Occipital lobe (tissue), 2 donors: ENCODE measurements around the gene ARHGAP24. TPM values are rescaled to one million over a fixed set of nuclear protein-coding genes. Genes with fewer than 3 reads are reported as not detected.
A peak's percentile ranks its signal among the peaks of the same experiment; 100 is the strongest.
"Not testable (repeated sequence)": the region's sequence is repeated elsewhere in the genome, so short reads cannot be mapped to it uniquely, and the experiment has no call there.

ENCODE experiments used
- DNase-seq: peaks from one replicate; lab custom pipeline; 2025; lab: John Stamatoyannopoulos, UW
- total RNA-seq: library from RNA; depleted of rRNA; stranded (reverse); fragments of >200 nt; gene quantifications from one replicate; pipeline ENCODE4 v1.2.3, GENCODE V29; 2014

ARHGAP24 gene
- total RNA-seq, 1 donor from 2014 or later = 2.2 TPM

DNA sequence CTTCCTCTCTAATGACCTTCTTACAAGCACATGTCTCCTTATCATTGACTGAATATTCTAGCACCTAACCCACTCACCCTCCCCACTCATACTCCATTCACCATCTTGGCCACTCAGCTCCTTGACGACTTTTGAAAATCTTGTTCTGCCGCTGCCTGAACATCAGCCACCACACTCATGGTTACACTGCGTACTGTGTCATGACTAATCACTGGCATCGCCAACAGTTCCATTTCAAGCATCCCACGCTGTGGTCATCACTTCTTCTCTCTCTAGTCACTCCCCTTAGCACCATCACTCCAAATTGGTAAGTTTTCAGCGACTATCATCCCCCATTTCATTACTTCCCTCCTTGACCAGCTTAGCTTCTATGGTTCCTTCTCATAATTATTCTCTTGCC is 532.1 kb downstream of the ARHGAP24 start:
- peak; percentile 31 for DNase-seq

DNA sequence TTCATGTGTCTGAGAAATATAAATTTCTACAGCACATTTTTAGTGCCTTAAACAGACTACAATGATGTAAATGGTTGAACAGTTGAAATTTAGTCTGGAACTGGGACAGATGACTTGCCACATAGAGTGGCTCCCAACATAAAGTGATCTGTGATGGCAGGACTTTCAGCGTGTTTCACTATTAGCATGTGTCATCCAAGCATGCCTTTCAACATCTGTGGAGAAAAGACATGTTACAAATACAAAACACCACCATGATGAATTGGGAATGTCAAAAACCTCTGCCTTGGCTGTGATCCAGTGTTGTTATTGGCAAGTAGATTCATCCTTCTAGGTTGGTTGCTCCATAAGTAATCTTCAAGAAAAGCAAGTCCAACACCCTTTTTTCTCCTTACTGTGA is 536.2 kb downstream of the ARHGAP24 start:
- no peak for DNase-seq

DNA sequence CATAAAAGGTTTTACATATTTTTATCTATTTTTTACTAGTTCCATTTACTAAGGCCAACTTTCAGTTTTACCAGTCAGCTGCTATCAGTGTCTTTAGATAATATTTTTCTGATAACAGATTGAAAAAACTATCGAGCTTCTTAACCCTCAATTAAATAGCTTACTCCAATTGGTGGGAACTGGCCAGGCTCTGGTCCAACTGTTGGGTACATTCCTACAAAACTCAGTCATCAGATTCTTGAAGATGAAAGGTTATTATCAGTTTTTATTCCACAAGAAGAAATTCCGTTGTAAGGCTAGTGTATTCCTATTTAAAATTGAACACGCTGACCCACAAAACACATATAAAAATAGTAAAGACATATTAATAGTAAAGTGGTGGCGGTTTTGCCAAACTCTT is 538.7 kb downstream of the ARHGAP24 start:
- no peak for DNase-seq

DNA sequence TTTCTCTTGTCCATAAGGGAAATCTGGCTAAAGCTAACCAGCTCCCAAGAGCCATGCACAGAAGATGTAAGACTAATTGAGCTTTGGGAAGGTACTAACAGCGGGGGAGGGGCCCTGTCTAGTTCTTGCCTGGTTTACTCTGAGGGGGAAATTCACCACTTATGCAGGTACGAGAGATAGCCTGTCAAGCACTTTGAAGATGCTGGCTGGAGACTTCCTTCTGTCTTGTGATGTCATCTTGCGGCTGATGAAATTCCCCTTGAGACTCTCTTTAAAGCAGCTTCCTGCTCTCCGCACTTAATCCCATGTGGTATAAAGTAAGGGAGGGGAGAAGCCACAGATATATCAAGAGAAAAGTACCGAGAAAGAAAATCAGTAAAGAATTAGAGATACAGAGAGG is 539.6 kb downstream of the ARHGAP24 start:
- no peak for DNase-seq

DNA sequence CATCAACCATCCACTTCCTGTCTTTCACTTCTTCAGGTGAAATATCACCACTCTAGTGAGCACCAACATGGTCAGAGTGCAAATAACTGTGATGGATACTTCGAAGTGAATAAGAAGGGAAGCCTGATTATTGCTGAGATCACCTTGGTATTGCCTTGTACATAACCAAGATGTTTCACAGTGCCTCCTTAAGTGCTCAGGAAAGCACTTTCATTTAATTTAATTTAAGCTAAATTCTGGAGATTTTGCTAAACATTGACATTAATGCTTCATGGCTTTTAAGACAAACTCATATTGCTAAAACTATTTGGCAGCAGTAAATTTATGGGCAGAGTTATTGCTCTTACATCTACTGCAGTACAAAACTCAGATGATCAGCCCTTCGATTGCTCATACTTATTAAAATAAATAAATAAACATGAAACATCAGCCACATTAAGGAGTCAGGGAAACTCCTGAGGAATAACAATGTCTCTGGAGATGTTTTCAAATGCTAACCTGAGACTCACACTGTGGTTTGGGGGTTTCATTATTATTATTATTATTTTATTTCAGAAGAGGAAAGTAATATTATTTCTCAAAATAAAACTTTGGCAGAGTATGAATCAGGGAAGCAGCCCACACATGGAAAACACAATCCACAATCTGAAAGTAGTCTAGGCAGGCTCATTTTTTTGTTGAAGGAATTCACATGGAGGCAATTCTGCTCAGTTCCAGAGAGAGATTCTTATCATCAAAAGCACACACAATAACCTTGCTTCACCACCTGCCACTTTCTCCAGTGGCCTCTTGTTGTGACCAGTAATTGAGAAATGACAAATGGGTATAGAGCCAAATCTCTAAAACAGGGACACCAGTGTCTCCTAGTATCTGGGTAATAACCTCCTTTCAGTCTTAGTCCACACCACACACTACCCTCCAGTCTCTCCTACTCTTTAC is 540.7 kb downstream of the ARHGAP24 start:
- no peak for DNase-seq

DNA sequence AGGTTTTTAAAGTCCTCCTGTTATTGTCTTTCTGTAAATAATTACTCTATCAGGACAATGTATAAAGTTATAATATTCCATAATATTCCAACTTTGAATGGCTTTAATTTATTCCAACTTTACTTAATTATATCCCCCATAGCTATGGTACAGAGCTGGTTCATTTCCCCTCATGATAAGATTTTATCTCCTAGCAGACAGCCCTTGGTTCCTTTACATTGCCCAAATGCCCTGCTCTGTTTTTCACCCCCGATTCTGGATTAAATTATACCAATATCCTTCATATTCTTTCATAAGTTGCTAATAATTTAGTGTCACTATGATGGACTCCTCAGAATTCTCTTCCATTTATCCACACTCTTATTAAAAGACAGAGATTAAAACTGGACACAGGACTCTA is 544.4 kb downstream of the ARHGAP24 start:
- no peak for DNase-seq

DNA sequence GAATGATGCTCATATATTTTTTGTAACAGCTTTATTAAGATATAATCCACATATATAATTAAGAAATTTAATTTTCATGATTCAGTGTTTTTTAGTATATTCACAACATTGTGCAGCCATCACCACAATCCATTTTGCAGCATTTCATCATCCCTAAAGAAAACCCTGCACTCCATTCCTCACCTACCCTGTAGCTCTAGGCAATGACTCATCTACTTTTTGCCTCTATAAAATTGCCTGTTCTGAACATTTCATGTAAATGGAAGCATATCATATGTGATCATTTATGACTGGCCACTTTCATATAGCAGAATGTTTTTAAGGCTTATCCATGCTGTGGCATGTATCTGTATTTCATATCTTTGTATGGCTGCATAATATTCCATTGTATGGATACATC is 545.0 kb downstream of the ARHGAP24 start:
- no peak for DNase-seq

DNA sequence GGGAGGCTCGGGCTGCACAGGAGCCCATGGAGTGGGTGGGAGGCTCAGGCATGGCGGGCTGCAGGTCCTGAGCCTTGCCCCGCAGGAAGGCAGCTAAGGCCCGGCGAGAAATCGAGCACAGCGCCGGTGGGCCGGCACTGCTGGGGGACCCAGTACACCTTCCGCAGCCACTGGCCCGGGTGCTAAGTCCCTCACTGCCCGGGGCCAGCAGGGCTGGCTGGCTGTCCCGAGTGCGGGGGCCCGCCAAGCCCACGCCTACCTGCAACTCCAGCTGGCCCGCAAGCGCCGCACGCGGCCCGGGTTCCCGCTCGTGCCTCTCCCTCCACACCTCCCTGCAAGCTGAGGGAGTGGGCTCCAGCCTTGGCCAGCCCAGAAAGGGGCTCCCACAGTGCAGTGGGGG is 546.7 kb downstream of the ARHGAP24 start:
- DNase-seq = not testable (repeated sequence)

DNA sequence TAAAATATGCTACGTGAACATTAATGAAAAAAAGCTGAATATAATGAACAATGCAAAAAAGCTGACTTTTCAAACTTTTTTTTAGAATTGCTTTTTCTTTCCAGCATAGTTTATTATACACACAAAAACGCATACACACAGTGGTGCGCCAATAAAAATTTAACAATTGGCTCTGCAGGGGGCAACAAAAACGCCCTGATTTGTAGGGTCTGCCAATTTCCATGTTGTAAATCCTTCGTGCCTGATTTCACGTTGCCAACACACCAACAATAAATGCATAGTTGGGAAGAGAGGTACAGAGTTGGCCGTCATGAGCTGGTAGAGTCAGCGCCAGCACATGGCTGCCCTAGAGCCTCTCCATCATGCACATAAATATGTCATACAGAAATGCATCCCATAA is 551.8 kb downstream of the ARHGAP24 start:
- DNase-seq = no peak

DNA sequence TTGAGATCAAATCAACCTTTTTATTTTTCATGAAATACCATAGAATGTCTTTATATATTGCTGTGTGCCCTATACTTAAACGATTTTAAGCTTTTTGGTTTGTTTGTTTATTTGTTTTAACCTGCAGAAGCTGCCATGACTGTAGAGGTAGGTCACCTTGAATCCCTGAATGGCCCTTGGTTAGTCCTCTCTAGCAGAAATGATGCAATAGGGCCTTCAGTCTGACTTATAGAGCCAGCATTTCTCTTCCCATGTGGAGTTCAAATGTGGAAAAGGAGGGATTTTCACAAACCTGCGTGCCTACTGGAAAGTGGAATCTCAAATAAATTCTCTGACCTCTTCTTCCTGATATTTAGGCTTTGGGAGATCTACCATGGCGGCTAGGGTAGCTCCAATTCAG is 557.0 kb downstream of the ARHGAP24 start:
- DNase-seq = no peak

DNA sequence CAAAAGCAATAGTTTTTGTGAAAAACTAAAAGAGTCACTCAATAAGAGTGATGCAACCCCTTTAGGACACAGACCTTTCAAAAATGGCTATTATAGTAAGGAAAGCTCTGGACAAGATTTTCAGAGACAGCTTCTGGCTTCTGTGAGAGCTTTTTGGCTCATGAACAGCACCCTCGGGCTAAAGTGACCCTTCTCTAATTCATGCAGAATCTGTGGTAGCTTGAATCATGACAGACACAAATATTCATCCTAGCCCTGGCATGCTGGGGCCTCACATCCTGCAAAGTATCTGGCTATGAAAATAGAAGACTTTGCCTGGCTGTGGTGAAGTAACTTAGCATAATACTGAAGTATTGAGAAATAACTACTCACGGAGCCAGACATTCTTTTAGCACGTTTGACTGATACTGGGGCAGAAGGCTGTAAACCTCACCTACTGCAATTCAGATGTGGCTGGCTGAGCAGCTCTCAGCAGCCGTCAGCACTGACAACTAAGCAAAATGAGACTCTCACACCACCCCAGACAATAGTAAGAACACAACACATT is 557.6 kb downstream of the ARHGAP24 start:
- DNase-seq = no peak

DNA sequence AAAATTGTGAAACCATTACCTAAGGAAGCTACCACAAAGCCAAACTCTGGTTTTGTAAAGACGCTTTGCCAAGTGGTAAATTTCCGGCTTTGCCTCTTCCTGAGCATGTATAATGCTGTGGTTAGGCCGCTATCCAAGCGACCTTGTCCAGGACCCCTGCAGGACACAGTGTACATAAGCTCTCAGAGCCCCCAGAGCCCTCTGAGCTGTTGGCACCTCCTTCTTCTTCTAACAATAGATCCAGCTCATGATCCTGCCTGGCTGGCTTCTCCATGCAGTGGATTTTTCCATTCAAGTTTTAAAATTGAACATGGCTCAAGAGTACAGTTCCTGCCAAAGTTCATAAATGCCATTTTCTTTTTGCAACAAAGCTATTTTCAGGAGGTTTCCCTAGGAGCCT is 558.2 kb downstream of the ARHGAP24 start:
- DNase-seq = peak; percentile 28

DNA sequence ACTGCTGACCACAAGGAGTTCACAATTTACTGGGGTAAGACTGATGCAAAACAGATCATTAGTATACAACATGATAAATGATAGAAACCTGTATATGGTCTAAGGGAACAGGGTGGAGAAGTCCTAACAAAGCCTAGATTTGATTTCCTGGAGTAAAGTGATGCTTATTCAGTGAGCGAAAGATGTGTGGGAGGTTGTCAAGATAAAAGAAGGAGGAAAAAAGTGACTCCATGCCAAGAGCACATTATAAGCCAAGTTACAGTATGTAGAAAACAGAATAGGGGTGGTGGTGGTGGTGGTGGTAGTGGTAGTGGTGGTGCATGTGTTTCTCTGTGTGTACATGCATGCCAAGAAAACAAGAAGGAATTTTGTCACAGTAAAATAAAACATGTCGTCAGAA is 559.7 kb downstream of the ARHGAP24 start:
- DNase-seq = no peak

DNA sequence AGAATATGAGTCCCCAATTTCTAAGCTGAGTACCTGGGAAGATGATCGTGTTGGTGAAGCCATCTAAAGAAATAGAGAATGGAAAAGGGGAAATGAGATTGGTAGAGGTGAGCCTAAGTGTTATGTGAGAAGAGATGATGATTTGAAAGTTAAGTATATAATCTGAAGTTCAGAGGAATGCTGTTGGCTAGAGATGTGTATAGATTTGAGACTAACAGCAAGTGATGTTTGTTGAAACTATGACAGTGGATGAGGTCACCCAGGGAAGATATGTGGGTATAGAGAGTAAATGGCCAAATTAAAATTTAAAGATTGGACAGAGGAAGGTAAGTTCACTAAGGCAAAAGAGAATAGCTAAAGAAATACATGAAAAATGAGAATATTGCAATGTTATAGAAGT is 560.7 kb downstream of the ARHGAP24 start:
- DNase-seq = no peak

DNA sequence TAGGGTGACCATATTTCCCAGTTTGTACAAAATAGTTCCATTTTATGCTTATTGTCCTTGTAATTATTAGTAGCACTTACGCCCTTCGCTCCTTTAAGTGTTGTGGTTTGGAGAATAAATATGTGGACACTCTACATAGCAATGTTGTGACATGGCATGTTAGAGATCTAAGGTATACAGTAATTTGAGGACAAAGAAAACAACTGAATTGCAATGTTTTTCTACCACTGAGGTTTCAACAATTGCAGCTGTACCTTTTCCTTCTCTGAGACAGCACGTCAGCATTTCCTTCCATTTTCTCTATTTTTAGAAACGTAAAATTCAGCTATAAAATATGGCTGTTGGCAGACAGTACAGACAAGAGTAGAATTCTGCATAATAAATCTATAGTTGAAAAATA is 561.8 kb downstream of the ARHGAP24 start:
- DNase-seq = no peak

DNA sequence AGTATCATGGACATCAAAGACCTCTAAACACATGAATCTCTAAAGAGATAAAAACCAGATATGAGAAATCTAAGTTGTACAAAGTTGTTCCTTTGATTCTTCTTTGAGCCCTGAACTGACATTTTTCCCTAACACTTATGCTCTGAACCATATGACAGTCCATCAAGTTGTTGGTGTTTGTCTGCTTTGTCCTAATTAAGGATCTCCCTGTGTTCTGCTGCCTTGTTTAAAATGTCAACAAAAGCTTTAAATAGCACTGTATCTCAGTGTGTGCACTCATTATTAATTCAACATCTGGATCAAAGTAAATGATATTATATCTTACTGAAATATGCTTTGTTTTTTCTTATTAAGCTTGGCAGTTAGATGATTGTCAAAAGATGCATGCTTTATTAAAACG is 563.1 kb downstream of the ARHGAP24 start:
- no peak for DNase-seq

DNA sequence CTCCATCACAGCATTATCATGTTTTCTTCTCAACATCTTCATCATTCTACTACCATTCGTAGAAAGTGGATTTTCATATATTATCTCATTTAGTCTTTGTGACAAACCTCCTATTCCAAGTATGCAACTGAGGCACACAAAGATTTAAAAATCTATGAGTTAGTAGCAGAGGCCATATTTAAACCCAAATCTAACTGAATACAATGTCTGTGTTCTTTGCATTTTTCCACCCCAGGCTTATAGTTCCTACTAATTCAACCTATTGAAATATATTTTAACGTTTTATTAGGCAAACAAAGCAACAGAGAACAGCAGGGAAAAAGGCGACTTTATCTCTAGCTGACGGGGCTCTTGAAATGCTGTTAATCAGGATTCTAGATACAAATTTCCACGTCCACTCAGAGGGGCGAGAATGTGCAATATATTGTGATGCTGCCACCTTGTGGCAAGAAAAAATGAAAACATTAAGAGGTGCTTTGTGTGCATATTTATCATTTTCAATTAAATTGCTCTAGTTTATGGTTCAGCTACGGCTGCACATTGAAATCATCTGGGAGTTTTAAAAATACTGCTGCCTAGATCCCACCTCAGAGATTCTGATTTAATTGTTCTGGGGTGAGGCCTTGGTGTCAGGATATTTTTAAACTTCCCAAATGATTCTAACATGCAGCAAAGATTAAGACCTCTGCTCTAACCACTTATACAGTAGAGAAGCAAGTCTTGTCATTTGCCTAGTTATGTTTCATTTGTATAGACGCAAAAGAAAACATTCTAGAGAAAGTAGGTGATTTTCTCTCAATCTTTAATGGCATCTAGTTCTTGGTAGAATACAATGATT is 569.0 kb downstream of the ARHGAP24 start:
- DNase-seq = no peak

DNA sequence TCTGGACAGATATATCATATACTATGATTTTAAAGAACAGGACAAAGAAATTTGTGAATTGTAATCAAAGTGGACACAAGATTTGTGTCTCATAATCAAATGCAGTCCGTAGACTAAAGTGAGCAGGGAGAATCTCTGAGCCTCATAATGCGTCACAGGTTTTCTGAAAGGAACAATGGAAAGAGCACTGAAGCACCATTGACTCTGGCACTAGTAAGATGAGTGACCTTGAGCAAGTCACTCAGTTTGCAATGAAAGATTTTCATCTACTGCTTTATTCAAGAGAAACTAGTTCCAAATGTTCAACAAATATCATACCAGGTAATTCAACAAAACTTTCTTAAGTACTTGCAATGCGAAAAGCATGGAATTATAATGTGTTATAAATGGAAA is 569.6 kb downstream of the ARHGAP24 start:
- no peak for DNase-seq

DNA sequence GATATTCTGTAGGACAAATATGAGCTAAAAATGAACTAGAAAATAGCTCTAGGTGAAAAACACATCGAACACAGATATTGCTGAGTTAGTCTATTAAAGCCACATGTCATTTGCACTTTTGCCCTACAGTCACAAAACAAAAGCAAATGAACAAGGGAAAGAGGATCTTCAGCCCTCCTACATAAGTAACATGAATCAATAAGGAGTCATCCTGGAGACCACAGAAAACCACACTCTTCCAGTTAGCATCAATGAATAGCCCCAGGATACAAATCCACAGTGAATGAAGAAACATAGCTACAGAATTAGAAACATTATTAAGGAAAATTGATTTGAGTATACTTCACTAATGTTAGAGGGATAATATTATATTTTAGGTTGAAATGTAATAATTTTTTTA is 573.5 kb downstream of the ARHGAP24 start:
- DNase-seq = no peak

DNA sequence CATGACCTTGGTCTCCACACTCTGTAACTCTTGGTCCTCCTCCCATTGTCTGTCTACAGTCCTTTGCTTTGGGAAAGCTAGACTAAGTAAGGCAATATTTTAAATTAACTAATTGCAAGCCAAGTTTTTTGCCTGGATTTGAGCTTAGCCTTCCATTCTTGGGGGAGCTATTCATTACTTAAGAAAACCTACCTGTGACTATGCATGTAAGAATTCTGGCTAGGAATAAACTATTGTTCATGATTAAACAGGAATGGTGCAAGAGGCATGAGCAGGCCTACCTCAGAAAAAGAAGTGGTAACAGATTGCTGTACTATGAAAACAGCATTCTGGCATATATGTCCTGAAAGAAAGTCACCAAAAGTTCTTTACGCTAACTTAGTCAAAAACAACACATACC is 575.5 kb downstream of the ARHGAP24 start:
- no peak for DNase-seq
